Neural cell (in vitro differentiated cells): ENCODE measurements around the gene SLC30A7.

ENCODE experiments used
- CTCF ChIP-seq: fragments of 450-650 bp; IDR thresholded peaks from 2 replicates; pipeline ENCODE4 v1.5.1; 2014; ENCODE audit warnings: antibody characterized with exemption, mild to moderate bottlenecking, moderate library complexity; ENCODE audit not compliant: poor library complexity, severe bottlenecking
- EP300 ChIP-seq: fragments of 450-650 bp; conservative IDR thresholded peaks from 2 replicates; pipeline ENCODE4 v1.6.1; 2014; ENCODE audit warnings: antibody characterized with exemption, mild to moderate bottlenecking, moderate library complexity; ENCODE audit not compliant: poor library complexity, severe bottlenecking
- EZH2 ChIP-seq: fragments of 200-600, 300-800 bp; shearing (Covaris generic), sonication (generic); IDR thresholded peaks from 2 replicates; pipeline ENCODE4 v1.6.1; 2014; ENCODE audit warnings: antibody characterized with exemption, low read length, borderline replicate concordance, mild to moderate bottlenecking; ENCODE audit not compliant: insufficient read depth, poor library complexity, severe bottlenecking
- POLR2AphosphoS5 ChIP-seq: IDR thresholded peaks from 2 replicates; pipeline ENCODE4 v1.6.1; 2012
- REST ChIP-seq: IDR thresholded peaks from 2 replicates; pipeline ENCODE4 v1.6.1; 2012; ENCODE audit warnings: borderline replicate concordance
- SMC3 ChIP-seq: fragments of 450-650 bp; conservative IDR thresholded peaks from 2 replicates; pipeline ENCODE4 v1.6.1; 2014; ENCODE audit warnings: antibody characterized with exemption, mild to moderate bottlenecking, moderate library complexity; ENCODE audit not compliant: poor library complexity
- TAF1 ChIP-seq: IDR thresholded peaks from 2 replicates; pipeline ENCODE4 v1.6.1; 2012; ENCODE audit warnings: low read depth

- no peak for TF ChIP-seq POLR2AphosphoS5
- TF ChIP-seq EZH2: no peak
- TF ChIP-seq CTCF: no peak
- no peak for TF ChIP-seq EP300
- TF ChIP-seq TAF1: no peak
- TF ChIP-seq REST: no peak
- no peak for TF ChIP-seq SMC3
Observed at GRCh38 chr1:100988121-100988520, 92.2 kb downstream of the SLC30A7 start.
